ENCODE data around the gene CASP5. TPM values are rescaled to one million over a fixed set of nuclear protein-coding genes. Genes with fewer than 3 reads are reported as not detected.
A peak's percentile ranks its signal among the peaks of the same experiment; 100 is the strongest.

CASP5 gene
- total RNA-seq, 2 experiments from 2014 or later = not detected

- DNase-seq = no peak
- H3K36me3 Mint-ChIP-seq (ENCODE audit: low read depth) = peaks cover 32% of the 10 kb centered on the region
Measured at GRCh38 chr11:104957280-104957679, 65.7 kb downstream of the CASP5 start.

GRCh38 chr11:104956528-104956927, 66.4 kb downstream of the CASP5 start:
- CTCF ChIA-PET = interaction anchor here (0.7 to 0.8 kb wide), 2 partner anchors 77 to 897 kb away, joined by 3 read pairs; no protein-coding TSS in a partner anchor
- no peak overlapping the region for H3K27ac Mint-ChIP-seq
- no peak overlapping the region for H3K4me3 Mint-ChIP-seq
- no peak for DNase-seq
- no peaks in the 10 kb centered on the region for H3K9me3 Mint-ChIP-seq
- intact Hi-C loops (cut with micrococcal nuclease) = loop anchor here (1.0 kb wide), 1 partner anchor 12 kb away; the partner anchor contains the start of gene CASP4
- H3K4me1 Mint-ChIP-seq (ENCODE audit: low read depth) = peaks cover 50% of the 10 kb centered on the region
- peaks cover 26% of the 10 kb centered on the region for H3K36me3 Mint-ChIP-seq (ENCODE audit: low read depth)
- H3K27me3 Mint-ChIP-seq (ENCODE audit: low read depth) = no peaks in the 10 kb centered on the region

More at GRCh38 chr11:104957280-104957679, 65.7 kb downstream of the CASP5 start:
- Mint-ChIP-seq H3K4me1 (ENCODE audit: low read depth) (peaks cover 55% of the 10 kb centered on the region), H3K9me3 (no peaks in the 10 kb centered on the region), H3K27ac (no peak overlapping the region), H3K27me3 (ENCODE audit: low read depth) (no peaks in the 10 kb centered on the region), H3K4me3 (no peak overlapping the region)
- intact Hi-C loops (cut with micrococcal nuclease) = no loop called here
- CTCF ChIA-PET = interaction anchor here (1.0 kb wide), 1 partner anchor 26 kb away, joined by 3 read pairs; no protein-coding TSS in a partner anchor

GRCh38 chr11:104946907-104947306, 76.1 kb downstream of the CASP5 start:
- H3K9me3 Mint-ChIP-seq = no peaks in the 10 kb centered on the region
- DNase-seq = peak; percentile 47
- H3K27ac Mint-ChIP-seq = peak overlapping the region; percentile 6
- no peak overlapping the region for H3K4me3 Mint-ChIP-seq
- intact Hi-C loops (cut with micrococcal nuclease) = loop anchor here (1.0 kb wide), 4 partner anchors 21 to 915 kb away; partner anchors contain the start of gene CASP4
- H3K4me1 Mint-ChIP-seq (ENCODE audit: low read depth) = peaks cover 7% of the 10 kb centered on the region
- H3K27me3 Mint-ChIP-seq (ENCODE audit: low read depth) = no peaks in the 10 kb centered on the region
- peaks cover 64% of the 10 kb centered on the region for H3K36me3 Mint-ChIP-seq (ENCODE audit: low read depth)
- CTCF ChIA-PET = interaction anchor here (0.9 to 2.3 kb wide), 5 partner anchors 16 to 71 kb away, joined by 3 to 8 read pairs (median 4); no protein-coding TSS in a partner anchor

Other genes with a start within 250 kb of the CASP5 start
- not detected for gene CASP12, start 124.7 kb downstream of the CASP5 start, total RNA-seq
- 10 to 100 TPM; 47.9 to 48.7 TPM for gene CASP4, start 54.6 kb downstream of the CASP5 start, total RNA-seq
- gene CASP1, start 12.0 kb upstream of the CASP5 start, total RNA-seq = 10 to 100 TPM; 23.8 to 24.5 TPM
- gene CARD16, start 22.2 kb upstream of the CASP5 start, total RNA-seq = 10 to 100 TPM in 1 of 2 experiments, 1 to 10 TPM in 1; 9.5 to 10.9 TPM
- not detected for gene CARD18, start 116.6 kb upstream of the CASP5 start, total RNA-seq